HCEC 1CT (cell line): ENCODE results near the gene ITPRIP.

Experiments used
- DNase-seq: peaks from one replicate; pipeline ENCODE4 v3.0.0-alpha.2; 2017

The ITPRIP gene

GRCh38 chr10:104304927-104305326 lies 33.3 kb downstream of the ITPRIP start:
- no peak for DNase-seq

- DNase-seq: no peak
Observed at GRCh38 chr10:104304356-104304745, 33.9 kb downstream of the ITPRIP start.

- no peak for DNase-seq
Observed at GRCh38 chr10:104303594-104304355, 34.5 kb downstream of the ITPRIP start.

- peak; percentile 47 for DNase-seq
Observed at GRCh38 chr10:104301907-104302690, 36.2 kb downstream of the ITPRIP start.

GRCh38 chr10:104300736-104301292 lies 37.5 kb downstream of the ITPRIP start:
- peak; percentile 99 for DNase-seq

GRCh38 chr10:104300002-104300735 lies 38.1 kb downstream of the ITPRIP start:
- DNase-seq: peak; percentile 99

GRCh38 chr10:104299031-104299904 lies 39.0 kb downstream of the ITPRIP start:
- no peak for DNase-seq

GRCh38 chr10:104297697-104298660 lies 40.3 kb downstream of the ITPRIP start:
- no peak for DNase-seq

GRCh38 chr10:104296687-104297436 lies 41.4 kb downstream of the ITPRIP start:
- DNase-seq: no peak

GRCh38 chr10:104293781-104294321 lies 44.4 kb downstream of the ITPRIP start:
- DNase-seq: no peak

GRCh38 chr10:104293011-104293410 lies 45.3 kb downstream of the ITPRIP start:
- DNase-seq: peak; percentile 76

GRCh38 chr10:104291439-104291951 lies 46.8 kb downstream of the ITPRIP start:
- peak; percentile 91 for DNase-seq

- DNase-seq: peak; percentile 44
Observed at GRCh38 chr10:104288355-104288754, 49.9 kb downstream of the ITPRIP start.

GRCh38 chr10:104286939-104287338 lies 51.3 kb downstream of the ITPRIP start:
- DNase-seq: no peak

- no peak for DNase-seq
Observed at GRCh38 chr10:104284846-104285245, 53.4 kb downstream of the ITPRIP start.

- DNase-seq: no peak
Observed at GRCh38 chr10:104281694-104282093, 56.6 kb downstream of the ITPRIP start.

- no peak for DNase-seq
Observed at GRCh38 chr10:104279550-104280259, 58.6 kb downstream of the ITPRIP start.

GRCh38 chr10:104277785-104278184 lies 60.5 kb downstream of the ITPRIP start:
- DNase-seq: no peak

- no peak for DNase-seq
Observed at GRCh38 chr10:104276192-104276591, 62.1 kb downstream of the ITPRIP start.
